Pancreas (tissue), 10 donors: ENCODE measurements around the gene ROR1. TPM values are rescaled to one million over a fixed set of nuclear protein-coding genes. Genes with fewer than 3 reads are reported as not detected.
"Not testable (repeated sequence)": the region's sequence is repeated elsewhere in the genome, so short reads cannot be mapped to it uniquely, and the experiment has no call there.

ENCODE experiments used
- ATAC-seq, 4 donors: fragments of 200-7000 bp; cut with Tn5 transposase; one replicate each; pipeline versions ENCODE4 v1.8.0 to v1.9.1; 2020; ENCODE audit warnings: mild to moderate bottlenecking in 4 of 4, moderate library complexity in 4 of 4
- DNase-seq, 6 donors: peaks; one replicate each; pipeline ENCODE4 v3.0.0-alpha.2; 2020
- FAIRE-seq: peaks from 2 replicates; lab custom pipeline; 2012; peaks lifted over from hg19 to GRCh38; lab: Jason Lieb, UNC
- H3K27ac ChIP-seq, 4 donors: fragments of 200-600 bp; sonication (generic); 1 replicate in 3 of 4; 2 replicates in 1 of 4; pipeline versions ENCODE4 v1.5.0 to v1.8.0; 2020
- H3K27me3 ChIP-seq, 4 donors: fragments of 200-600 bp; one replicate each; pipeline ENCODE4 v1.8.0; 2021
- H3K36me3 ChIP-seq, 3 donors: fragments of 200-600 bp; sonication (generic) in 1 of 3; one replicate each; pipeline versions ENCODE4 v1.5.0 to v1.8.0; 2020 to 2021
- H3K4me1 ChIP-seq, 3 donors: fragments of 200-600 bp; one replicate each; pipeline ENCODE4 v1.8.0; 2021
- H3K4me3 ChIP-seq, 4 donors: fragments of 200-600 bp; sonication (generic) in 2 of 4; one replicate each; pipeline versions ENCODE4 v1.5.0 to v1.8.0; 2020 to 2021
- H3K9me3 ChIP-seq, 4 donors: fragments of 200-600 bp; one replicate each; pipeline ENCODE4 v1.8.0; 2021
- WGBS, 2 donors: extraction: QIAGEN DNeasy Blood & Tissue Kit; methylation state at CpG; one replicate each; pipeline ENCODE4 v1.1.7; 2013; 5-methylcytosine and 5-hydroxymethylcytosine counted together
- intact Hi-C, 3 donors: fragments of 100-400 bp; cut with DNase I; formaldehyde crosslinking; loops; one replicate each; pipeline versions ENCODE4 v1.11.1 to v1.14.2; 2022
- polyA plus RNA-seq, 2 donors: library from polyadenylated mRNA; stranded (reverse); fragments of 200-250 nt; gene quantifications; one replicate each; pipeline ENCODE4 v1.2.3, GENCODE V29; 2013
- total RNA-seq, 6 donors: library from RNA; stranded (reverse); fragmentation: NEBNext Ultra II Directional in 4 of 6; extraction: Animal tissue kit (Norgen Biotek cat#: 25700) in 4 of 6; gene quantifications; one replicate each; pipeline versions ENCODE4 v1.2.1 to v1.2.4, GENCODE V29; 2021 to 2023
- TF ChIP-seq, protein P1 (sequence below), 4 donors: fragments of 200-600 bp; sonication (generic) in 3 of 4; IDR thresholded peaks; one replicate each; pipeline versions ENCODE4 v1.5.0 to v1.8.0; 2021; ENCODE audit warnings: antibody characterized with exemption in 4 of 4
- donor health status: healthy with polysubstance abuse.
- donor health status: DM: no; HTN: no; CAD: no; lungs with moderate emphysema.
- donor health status: DM: no; HTN: no; CAD: no.
- donor health status: control.
- donor health status: control.
- donor health status: Bipolar disorder and iron deficiency.
- donor health status: DM: yes; HTN: yes; CAD: no.
- donor health status: DM: no; HTN: no; CAD: no.
- donor health status: DM: no; HTN: no; CAD: no.
- donor health status: DM: yes; HTN: yes; CAD: no.

The ROR1 gene
- total and polyA plus RNA-seq, 8 donors: 1.3 to 18.5 (median 7.3) TPM

DNA sequence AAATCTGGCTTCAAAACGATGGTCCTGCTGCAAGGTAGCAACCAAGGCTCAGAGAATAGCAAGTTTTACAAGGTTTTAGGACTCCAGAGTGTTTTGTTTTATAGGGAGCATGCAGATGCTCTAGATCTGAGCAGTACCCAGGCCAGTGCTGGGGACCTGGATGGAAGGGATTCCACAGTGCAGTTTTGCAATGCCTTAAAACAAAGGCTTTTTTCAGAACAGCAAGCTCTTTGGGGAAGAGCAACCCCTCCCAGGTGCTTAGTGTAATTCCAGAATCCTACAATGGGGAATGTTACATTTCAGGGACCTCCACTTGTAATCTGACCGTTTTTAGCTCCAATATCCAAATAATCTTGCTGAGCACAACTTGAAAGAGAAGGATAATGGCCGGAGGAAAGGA lies 6.7 kb downstream of the ROR1 start:
- ATAC-seq: no peak
- no peak overlapping the region for H3K4me3 ChIP-seq
- no peak for FAIRE-seq
- WGBS, 2 donors: 67 to 74% methylated on average over 3 of the region's 3 CpGs
- no peaks in the 10 kb centered on the region for H3K27me3 ChIP-seq
- H3K36me3 ChIP-seq: no peaks in the 10 kb centered on the region
- TF ChIP-seq, protein P1, sequence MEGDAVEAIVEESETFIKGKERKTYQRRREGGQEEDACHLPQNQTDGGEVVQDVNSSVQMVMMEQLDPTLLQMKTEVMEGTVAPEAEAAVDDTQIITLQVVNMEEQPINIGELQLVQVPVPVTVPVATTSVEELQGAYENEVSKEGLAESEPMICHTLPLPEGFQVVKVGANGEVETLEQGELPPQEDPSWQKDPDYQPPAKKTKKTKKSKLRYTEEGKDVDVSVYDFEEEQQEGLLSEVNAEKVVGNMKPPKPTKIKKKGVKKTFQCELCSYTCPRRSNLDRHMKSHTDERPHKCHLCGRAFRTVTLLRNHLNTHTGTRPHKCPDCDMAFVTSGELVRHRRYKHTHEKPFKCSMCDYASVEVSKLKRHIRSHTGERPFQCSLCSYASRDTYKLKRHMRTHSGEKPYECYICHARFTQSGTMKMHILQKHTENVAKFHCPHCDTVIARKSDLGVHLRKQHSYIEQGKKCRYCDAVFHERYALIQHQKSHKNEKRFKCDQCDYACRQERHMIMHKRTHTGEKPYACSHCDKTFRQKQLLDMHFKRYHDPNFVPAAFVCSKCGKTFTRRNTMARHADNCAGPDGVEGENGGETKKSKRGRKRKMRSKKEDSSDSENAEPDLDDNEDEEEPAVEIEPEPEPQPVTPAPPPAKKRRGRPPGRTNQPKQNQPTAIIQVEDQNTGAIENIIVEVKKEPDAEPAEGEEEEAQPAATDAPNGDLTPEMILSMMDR (IDR thresholded peaks at IDR 0.05): no peak
- peaks cover 0 to 17% (median 6%) of the 10 kb centered on the region in 3 donors for H3K4me1 ChIP-seq
- H3K9me3 ChIP-seq: no peaks in the 10 kb centered on the region
- no peak overlapping the region for H3K27ac ChIP-seq
- no peak for DNase-seq
- intact Hi-C loops: no loop called here

DNA sequence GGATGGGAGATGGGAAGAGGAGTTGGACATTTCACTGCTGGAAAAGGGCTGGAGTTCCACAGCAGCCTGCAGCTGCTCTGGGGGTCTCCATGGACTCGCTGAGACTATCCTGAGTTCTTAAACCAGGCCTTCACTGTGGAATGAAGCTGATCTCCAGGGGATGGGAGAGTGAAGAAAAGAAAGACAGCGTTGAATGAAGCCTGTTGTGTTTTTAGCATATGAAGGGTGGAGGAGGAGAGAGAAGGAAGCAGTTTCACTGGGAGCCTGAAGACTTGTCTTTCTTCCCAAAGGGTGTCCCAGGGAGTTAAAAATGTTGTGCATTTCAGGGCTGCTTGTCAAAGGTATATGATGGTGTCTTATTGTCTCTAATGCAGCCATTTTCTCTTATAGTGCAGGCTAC lies 9.2 kb downstream of the ROR1 start:
- H3K36me3 ChIP-seq: no peaks in the 10 kb centered on the region
- DNase-seq (no peak), FAIRE-seq (no peak), ATAC-seq (no peak)
- H3K4me1 ChIP-seq: peaks cover 0 to 4% (median 0%) of the 10 kb centered on the region in 3 donors
- H3K4me3 ChIP-seq: no peak overlapping the region
- intact Hi-C loops: no loop called here
- TF ChIP-seq, protein P1 (IDR thresholded peaks at IDR 0.05): no peak
- no peaks in the 10 kb centered on the region for H3K9me3 ChIP-seq
- WGBS, 2 donors: 91 to 96% methylated on average over 2 of the region's 2 CpGs
- H3K27ac ChIP-seq: no peak overlapping the region
- no peaks in the 10 kb centered on the region for H3K27me3 ChIP-seq

DNA sequence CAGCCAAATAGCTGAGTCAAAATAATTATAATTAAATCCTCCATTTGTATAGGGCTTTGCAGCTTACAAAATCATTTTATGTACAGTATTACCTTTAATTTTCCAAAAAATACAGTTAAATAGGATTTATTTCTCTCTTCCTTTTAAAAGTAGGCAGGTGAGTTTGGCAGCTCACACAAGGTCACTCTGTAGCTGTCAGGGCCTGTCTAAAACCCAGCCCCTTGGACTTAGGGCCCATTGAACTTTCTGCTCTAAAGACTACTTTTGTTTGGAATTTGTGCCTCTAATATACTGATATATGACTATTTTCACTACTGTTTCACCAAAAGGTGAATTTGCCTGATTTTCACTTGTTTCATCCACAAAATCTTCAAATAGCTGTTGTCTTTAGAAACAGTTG lies 10.3 kb downstream of the ROR1 start:
- Histone ChIP-seq H3K9me3 (no peaks in the 10 kb centered on the region), H3K27ac (no peak overlapping the region), H3K4me1 (peaks cover 0 to 4% (median 0%) of the 10 kb centered on the region in 3 donors), H3K36me3 (no peaks in the 10 kb centered on the region), H3K27me3 (no peaks in the 10 kb centered on the region), H3K4me3 (no peak overlapping the region)
- ATAC-seq (peak in 3 of 4 donors; percentile 33 to 67 (median 40)), DNase-seq (no peak), FAIRE-seq (no peak)
- intact Hi-C loops: no loop called here
- TF ChIP-seq, protein P1 (IDR thresholded peaks at IDR 0.05): no peak

DNA sequence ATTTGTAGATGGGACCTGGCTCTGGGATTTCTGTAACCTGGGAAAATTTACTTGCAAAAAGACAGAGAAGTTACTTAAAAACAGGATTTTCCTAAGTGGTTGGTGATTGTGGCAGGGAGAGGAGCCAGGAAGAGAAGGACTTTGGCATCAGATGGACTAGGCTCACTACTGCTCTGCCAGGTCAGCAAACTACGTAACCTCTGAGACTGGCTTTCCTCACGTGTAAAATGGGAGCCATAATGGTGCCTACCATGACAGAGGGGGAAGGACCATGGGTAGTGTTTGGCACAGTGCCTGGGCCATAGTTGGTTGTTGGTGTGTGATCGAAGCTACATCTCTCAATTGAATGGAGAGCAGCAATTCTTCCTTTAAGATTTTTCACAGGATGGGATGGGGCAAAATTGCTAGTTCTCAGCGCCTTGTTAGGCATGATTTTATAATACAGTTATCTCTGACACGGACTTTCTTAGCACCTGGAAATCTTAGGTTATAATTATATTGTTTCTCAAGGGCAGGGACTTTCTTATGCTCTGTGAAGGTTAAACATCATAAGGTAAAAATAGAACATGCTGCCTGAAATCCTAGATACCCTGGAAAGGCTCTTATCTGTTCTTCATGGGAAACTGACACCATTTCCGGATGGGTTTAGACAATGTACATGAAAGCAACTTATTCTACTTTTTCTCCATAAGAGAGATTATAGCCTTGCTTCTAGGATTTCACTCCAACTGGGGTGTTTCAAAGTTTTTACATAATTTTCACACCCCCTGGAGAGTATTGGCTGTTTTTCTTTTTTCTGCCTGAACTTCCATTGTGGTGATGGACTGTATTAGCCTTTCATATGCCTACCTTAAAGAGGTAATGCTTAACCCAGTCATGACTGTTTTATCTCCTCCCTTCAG lies 10.9 kb downstream of the ROR1 start:
- DNase-seq: no peak
- H3K36me3 ChIP-seq: no peaks in the 10 kb centered on the region
- no peaks in the 10 kb centered on the region for H3K9me3 ChIP-seq
- TF ChIP-seq, protein P1 (IDR thresholded peaks at IDR 0.05): no peak
- no peak for FAIRE-seq
- peaks cover 0 to 4% (median under 1%) of the 10 kb centered on the region in 3 donors for H3K4me1 ChIP-seq
- intact Hi-C loops: no loop called here
- no peak overlapping the region for H3K27ac ChIP-seq
- no peak overlapping the region for H3K4me3 ChIP-seq
- H3K27me3 ChIP-seq: no peaks in the 10 kb centered on the region
- peak in 3 of 4 donors; percentile 58 to 75 (median 71) for ATAC-seq
- WGBS, 2 donors: 49 to 55% methylated on average over 6 of the region's 6 CpGs

DNA sequence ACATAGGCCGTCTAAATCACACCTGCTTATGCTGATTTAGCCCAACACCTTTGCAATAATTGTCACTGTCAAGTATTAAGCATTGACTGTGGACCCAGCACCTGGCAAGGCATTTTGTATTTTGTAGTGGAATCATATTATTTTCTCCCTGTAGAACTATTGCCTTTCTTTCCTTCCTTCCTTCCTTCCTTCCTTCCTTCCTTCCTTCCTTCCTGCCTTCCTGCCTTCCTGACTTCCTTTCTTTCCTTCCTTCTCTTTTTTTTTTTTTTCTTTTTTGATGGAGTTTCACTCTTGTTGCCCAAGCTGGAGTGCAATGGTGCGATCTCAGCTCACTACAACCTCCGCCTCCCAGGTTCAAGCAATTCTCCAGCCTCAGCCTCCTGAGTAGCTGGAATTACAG lies 13.5 kb downstream of the ROR1 start:
- DNase-seq, H3K4me1 ChIP-seq, H3K27me3 ChIP-seq, ATAC-seq, H3K9me3 ChIP-seq, H3K4me3 ChIP-seq, FAIRE-seq, H3K27ac ChIP-seq, H3K36me3 ChIP-seq, intact Hi-C loops: not testable (repeated sequence)
- 97 to 98% methylated on average over 3 of the region's 3 CpGs for WGBS, 2 donors
